T-helper 1 cell treated with Interleukin-12 subunit alpha and Interleukin-12 subunit beta and Interleukin-4 antibody, amounts not matched to agents 30 ng/mL and 1 ng/mL, for 36 hours (primary cell): ENCODE results near the gene UGDH. TPM values are rescaled to one million over a fixed set of nuclear protein-coding genes. Genes with fewer than 3 reads are reported as not detected.

Source experiments
- intact Hi-C: fragments of 100-400 bp; cut with micrococcal nuclease; formaldehyde crosslinking; loops from one replicate; pipeline ENCODE4 v1.15.1; 2024
- total RNA-seq: library from RNA; stranded (reverse); gene quantifications from 2 replicates; pipeline ENCODE4 v1.2.3, GENCODE V29; 2022

The UGDH gene
- total RNA-seq, 1 donor from 2014 or later, result 27.3 TPM

DNA sequence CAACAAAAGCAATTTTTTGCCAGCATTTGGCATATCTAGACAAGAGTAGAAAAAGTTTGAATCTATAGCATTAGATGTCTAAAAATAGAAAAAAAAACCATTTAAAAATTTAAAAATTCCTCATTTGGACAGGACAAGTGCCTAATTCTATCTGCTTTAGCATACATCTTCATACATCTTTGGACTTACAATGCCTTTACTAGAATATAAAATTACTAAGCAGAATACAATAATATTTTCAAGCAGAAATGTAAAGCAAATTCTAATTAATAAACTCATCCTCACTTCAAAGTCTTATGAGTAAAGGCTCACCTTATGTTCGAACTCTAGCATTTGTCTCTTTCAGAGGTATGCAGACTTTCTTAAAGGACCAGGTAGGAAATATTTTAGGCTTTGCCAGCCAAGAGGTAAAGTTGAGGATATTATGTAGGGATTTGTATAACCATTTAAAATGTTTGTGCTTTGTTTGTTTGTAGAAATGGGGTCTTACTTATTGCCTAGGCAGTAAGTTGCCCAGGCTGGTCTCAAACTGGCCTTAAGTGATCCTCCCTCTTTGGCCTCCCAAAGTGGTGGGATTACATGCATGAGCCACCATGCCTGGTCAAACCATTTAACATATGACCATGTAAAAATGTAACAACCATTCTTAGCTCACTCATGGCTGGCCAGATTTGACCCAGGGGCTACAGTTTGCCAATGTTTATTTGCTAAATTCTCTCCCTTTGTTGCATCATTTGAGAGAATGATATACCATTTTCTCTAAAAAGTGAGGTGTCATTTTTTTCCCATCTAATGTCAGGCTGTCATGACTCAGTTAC is 29.1 kb downstream of the UGDH start:
- intact Hi-C loops, result no loop called here

DNA sequence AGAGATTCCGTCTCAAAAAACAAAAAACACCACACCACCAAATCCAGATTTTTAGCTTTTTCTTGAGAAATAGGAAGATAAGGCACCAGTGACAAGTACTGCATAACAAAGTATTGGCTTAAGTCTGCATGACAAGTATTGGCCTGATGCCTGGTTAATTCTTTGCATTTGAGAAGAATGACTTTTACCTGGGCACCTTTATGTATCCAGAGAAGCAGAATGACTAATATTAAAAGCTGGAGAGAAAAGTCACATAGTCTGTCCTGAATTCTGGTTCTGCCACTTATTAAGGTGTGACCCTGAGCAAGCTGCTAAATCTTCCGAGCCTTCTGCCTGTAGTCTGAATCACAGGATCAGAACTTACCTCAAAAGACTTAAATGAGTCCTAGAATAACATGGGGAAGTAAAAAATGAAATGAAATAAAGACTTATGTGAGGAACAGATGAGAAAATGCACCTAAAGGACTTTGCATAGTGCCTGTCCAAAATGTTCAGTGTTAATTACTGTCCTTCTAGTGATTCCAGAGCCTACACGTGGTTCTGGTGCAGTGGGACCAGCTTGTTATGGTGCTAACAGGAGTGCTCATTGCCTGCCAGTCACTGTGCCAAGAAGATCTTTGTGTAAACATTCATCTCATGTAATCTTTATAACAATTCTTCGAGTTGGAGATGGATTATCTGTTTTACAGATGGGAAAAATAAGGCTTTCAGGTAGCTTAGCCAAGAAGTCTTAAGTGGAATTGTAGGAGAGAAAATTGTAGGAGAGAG is 31.6 kb downstream of the UGDH start:
- intact Hi-C loops, result no loop called here

DNA sequence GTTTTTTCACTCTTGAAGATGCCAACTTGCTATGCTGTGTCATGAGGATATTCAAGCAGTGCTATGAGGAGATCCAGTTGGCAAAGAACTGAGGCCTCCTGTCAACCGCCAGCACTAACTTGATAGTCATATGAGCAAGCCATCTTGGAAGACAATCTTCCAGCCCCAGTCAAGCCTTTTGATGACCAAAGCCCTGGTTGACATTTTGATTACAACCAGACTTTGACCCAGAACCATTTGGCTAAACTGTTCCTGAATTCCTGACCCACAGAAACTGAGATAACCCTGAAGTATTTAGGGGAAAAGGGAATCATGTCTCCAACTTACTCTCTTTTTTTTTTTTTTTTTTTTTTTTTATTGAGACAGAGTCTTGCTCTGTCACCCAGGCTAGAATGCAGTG is 32.9 kb downstream of the UGDH start:
- intact Hi-C loops, result no loop called here

DNA sequence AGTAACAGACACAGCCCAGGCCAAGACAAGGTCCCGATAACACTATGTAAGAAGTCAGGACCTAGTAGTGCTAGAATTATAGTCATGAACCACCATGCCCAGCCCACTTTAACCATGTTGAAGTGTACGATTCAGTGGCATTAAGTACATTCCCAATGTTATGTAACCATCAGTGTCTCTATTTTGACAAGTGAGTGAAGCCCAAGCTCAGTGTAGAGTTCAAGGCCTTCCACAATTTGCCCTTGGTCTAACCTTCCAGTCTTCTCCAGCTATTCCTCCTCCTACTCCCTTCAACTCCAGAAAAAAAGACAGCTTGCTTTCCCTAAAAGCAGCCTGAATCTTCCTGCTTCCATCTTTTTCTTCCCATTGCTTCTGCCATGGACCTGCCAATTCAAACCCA is 36.9 kb downstream of the UGDH start:
- intact Hi-C loops, result no loop called here

DNA sequence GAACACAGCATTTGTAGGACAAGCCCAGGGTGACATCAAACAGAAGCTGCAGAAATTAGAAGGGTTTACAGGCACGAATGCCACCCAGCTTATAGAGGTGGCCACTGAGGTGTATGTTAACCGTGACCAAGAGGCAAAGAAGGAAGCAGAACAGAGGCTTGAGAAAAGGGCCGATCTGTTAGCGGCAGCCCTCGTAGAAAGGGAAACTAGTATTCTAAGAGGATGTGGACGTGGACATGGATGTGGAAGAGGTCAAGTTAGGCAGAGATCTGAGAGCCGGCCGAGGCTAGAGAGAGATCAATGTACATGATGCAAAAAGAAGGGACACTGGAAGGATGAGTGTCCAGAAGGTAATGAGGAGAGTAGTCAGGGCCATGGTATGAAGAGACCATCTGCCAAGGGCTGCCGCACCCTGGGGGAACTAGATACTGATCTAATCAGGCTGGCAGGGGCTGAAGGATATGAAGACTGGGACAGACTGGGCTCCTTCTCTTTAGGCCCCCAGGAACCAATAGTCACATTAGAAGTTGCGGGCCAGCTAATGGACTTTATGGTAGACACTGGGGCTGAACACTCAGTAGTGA is 40.9 kb downstream of the UGDH start:
- intact Hi-C loops, result no loop called here

GRCh38 chr4:39484582-39485272 is 42.5 kb downstream of the UGDH start:
- intact Hi-C loops, result no loop called here

DNA sequence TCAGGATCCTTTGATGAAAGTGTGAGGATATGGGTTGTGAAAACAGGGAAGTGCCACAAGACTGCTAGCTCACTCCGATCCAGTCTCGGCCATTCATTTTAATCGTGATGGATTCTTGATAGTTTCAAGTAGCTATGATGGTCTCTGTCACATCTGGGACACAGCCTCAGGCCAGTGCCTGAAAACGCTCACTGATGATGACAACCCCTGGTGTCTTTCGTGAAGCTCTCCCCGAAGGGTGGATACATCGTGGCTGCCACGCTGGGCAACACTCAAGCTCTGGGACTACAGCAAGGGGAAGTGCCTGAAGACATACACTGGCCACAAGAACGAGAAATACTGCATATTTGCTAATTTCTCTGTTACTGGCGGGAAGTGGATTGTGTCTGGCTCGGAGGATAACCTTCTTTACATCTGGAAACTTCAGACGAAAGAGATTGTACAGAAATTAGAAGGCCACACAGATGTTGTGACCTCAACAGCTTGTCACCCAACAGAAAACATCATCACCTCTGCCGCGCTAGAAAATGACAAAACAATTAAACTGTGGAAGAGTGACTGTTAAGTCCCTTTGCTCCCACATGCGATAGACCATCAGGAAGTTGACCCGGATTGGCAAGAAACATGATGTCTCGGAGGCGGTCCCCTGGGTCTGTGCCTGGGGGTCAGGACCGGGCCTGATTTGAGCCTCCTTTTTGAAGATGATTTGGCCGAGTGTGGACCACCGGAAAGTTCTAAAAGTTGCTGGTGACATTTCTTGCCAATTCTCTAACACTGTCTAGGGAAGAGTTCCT is 46.1 kb downstream of the UGDH start:
- intact Hi-C loops, result no loop called here

- intact Hi-C loops, result no loop called here
Measured at GRCh38 chr4:39480251-39480650, 47.0 kb downstream of the UGDH start.

DNA sequence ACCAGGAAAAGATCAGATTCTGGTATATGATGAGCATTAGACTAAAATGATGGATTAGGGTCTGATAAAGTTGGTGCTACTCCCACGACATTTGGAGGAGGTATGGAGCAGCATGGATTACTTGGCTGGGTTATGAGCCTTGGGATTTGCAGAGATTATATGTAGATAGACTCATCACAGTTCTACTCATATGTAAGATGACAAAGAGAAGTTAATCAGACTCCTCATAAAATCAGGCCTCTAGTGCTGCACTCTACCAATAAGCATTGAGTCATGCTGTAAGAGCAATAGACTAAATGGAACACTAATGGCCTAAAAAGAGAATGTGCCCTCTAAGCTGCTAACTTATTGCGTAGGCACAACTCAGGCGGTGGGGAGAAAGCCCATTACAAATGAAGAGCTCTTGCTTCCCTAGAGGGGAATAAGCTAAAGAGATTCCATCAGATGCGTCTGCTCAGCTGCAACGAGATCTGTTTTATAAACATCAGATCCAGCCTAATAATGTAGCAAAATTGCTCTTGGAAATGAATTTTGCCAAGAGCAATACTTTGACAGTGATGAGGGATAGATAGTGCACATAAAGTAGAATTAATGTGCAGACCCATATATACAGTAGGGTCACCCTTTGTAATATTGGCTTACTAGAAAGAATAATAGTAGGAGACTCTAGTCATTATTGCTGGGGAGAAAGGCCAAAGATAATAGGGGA is 50.9 kb downstream of the UGDH start:
- intact Hi-C loops, result no loop called here

- intact Hi-C loops, result loop anchor here (5.0 kb wide), 1 partner anchor 1370 kb away; no protein-coding TSS in a partner anchor
Measured at GRCh38 chr4:39472396-39472795, 54.8 kb downstream of the UGDH start.

DNA sequence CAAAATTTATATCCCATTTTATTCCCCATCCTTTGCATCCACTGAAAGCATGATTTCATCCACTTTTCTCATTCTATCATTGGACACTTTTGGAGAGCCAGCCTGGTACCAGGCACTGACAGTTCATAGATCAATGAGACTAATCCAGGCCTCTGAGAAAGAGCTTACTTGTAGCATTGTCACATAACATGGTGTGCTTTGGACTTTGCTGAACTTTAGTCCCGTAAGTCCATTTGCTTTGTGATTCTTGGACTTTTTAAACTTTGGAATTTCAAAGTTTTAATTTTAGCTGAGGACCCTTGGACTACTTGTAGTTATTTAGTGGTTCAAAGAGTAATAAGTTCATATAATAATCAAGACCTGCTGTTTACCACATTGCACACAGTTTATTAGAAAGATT is 56.8 kb downstream of the UGDH start:
- intact Hi-C loops, result loop anchor here (5.0 kb wide), 1 partner anchor 1372 kb away; no protein-coding TSS in a partner anchor

DNA sequence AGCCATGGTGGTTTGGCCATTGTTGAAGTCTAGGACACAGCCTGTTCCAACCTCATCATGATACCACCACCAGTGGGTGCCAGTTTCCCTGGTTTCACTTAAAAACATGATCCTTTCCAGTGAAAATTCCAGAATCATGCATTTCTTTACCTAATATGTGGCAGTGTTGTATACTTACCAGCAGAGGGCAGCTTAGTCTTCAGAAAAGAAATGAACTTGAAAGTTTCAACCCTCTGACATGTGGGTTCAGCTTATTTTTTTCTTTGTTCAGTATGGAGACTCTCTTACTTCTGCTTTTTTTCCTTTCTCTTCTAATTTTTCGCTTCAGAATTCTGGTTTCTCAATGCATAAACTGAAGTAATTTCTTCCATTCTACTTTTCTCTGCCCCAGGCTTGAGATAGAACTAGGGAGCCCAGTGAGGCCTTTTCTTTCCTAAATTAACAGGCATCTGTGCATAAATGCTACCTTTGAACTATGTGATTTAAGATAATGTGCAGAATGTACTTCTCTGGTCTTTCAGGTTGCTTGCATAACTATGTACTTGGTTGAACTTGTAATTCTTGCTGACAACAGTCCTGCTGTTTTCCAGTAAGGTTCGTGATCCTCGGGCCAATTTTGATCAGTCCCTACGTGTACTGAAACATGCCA is 57.7 kb downstream of the UGDH start:
- intact Hi-C loops, result loop anchor here (1.0 to 5.0 kb wide), 7 partner anchors 10 to 1373 kb away; partner anchors contain the start of gene LIAS

DNA sequence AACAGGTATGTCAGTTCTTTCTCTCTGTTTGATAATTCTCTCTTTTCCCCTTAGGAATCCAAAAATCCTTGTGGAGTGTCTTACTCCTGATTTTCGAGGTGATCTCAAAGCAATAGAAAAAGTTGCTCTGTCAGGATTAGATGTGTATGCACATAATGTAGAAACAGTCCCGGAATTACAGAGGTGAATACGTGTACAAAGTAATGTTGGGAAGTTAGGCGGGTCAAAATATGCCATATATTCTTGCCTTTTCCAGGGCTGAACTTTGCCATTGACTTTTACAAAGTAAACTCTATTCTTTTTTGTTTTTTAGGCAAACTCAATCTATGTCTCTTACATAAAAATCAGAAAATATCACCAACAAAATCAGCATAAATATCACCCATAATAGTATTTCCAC is 59.8 kb downstream of the UGDH start:
- intact Hi-C loops, result no loop called here

DNA sequence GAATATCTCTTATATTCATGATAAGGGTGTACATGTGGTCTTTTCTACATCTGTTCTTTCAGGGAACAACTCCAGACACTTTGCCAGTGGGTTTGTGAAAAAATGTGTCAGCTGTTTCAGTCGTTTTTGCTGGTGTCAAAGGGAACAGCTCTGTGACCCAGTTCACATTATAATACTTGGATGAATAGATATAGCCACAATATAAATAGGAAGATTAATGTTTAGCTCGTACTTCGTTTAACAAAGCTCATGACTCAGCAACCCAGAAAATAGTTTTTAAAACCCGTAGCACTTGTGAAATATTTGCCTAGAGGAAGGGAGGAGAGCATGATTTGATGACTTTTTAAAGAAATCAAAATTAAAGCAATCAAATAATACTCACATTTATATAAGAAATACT is 60.5 kb downstream of the UGDH start:
- intact Hi-C loops, result no loop called here

GRCh38 chr4:39464886-39465501 is 62.2 kb downstream of the UGDH start:
- intact Hi-C loops, result no loop called here

DNA sequence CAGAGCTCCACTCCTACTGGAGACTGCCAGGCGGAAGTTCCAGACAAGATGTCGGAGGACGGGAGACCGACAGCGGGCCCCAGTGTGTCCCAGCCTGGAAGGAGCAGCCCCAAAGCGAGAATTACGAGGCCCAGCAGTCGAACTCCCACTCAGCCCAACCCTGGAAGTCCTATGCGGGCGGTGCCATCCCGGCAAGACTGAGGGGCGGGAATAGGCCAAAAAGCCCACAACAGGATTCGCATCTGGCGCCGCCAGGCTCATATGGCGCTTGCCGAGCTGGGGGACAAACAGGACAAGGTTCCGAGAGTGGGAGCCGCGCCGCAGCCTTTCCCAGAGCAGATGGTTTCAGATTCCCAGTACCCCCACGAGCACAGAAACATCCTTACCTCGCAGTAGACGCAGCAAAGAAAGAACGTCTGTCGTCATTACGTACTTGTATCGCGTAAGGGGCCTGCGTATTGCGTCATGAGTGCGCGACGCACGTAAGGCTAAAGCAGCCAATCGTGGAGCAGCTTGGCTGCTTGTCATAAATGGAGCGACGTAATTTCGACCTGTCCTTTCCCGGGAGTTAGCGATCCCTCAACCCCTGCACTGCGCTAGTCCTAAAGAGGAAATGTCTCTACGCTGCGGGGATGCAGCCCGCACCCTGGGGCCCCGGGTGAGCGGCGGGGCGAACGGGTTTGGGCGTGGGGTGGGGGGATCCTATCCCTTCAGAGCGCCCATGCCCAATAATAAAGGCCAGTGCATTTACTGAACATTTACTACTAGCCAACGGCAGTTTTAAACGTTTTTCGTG is 68.5 kb downstream of the UGDH start, which contains the start of the genes LIAS and RPL9:
LIAS (plus strand) TSS at position 552 of the 796 bp plus-strand sequence; CDS start at position 614, 62 bp downstream.
RPL9 (minus strand) TSS at position 418 of the 796 bp plus-strand sequence. CDS start 483 bp downstream, outside the sequence.
- intact Hi-C loops, result loop anchor here (1.0 to 5.0 kb wide), 15 partner anchors 11 to 849 kb away; partner anchors contain the start of genes RFC1, RHOH, SMIM14 and TLR1

DNA sequence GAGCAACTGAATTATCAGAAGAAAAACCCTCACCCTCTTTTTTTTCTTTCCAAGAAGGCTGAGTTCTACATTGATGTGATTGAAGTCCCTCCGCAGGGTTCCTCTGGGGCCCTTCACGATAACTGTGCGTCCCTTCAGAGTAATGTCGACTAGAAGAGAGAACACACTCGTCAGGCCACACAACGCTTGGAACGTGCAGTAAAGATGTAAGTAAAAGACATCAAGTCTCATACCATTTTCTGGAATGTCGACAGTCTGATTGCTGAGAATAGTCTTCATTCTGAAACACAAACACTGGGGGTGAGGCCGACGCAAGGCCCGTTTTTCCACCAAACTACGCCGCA is 69.1 kb downstream of the UGDH start:
- intact Hi-C loops, result loop anchor here (1.0 to 5.0 kb wide), 7 partner anchors 69 to 849 kb away; partner anchors contain the start of genes RHOH, TLR1 and UGDH
